Activated T-cell treated with anti-CD3 and anti-CD28 coated beads, Interleukin-2, amount 50 U/mL, for 72 hours (primary cell): ENCODE results near the gene FCHSD2. TPM values are rescaled to one million over a fixed set of nuclear protein-coding genes. Genes with fewer than 3 reads are reported as not detected.

Source experiments
- ATAC-seq, 2 donors: fragments of 150-1000 bp; cut with Tn5 transposase; replicated peaks in 1 of 2; 2 replicates each; pipeline ENCODE4 v1.10.0; 2021; ENCODE audit warnings: moderate library complexity in 2 of 2, mild to moderate bottlenecking in 1 of 2
- DNase-seq, 2 donors: peaks; one replicate each; pipeline ENCODE4 v3.0.0; 2021 to 2022; ENCODE audit warnings: mixed read lengths in 1 of 2
- H3K27ac Mint-ChIP-seq: one replicate; pipeline ENCODE4 v1.8.0; 2022; ENCODE audit warnings: mild to moderate bottlenecking, moderate library complexity, mixed read lengths
- H3K27me3 Mint-ChIP-seq: one replicate; pipeline ENCODE4 v1.8.0; 2022; ENCODE audit warnings: low read depth, mixed read lengths
- H3K36me3 Mint-ChIP-seq, 2 donors: one replicate each; pipeline ENCODE4 v1.8.0; 2022; ENCODE audit warnings: mixed read lengths in 2 of 2, mild to moderate bottlenecking in 1 of 2; ENCODE audit not compliant: insufficient read depth in 2 of 2
- H3K4me1 Mint-ChIP-seq: one replicate; pipeline ENCODE4 v1.8.0; 2022; ENCODE audit warnings: low read depth, mixed read lengths
- H3K4me3 Mint-ChIP-seq, 2 donors: one replicate each; pipeline ENCODE4 v1.8.0; 2022; ENCODE audit warnings: mild to moderate bottlenecking in 2 of 2, mixed read lengths in 2 of 2, moderate library complexity in 2 of 2
- H3K9me3 Mint-ChIP-seq, 2 donors: one replicate each; pipeline ENCODE4 v1.8.0; 2022; ENCODE audit warnings: mixed read lengths in 2 of 2
- total RNA-seq, 2 donors: library from RNA; stranded (reverse); gene quantifications; one replicate each; pipeline ENCODE4 v1.2.3, GENCODE V29; 2022

The FCHSD2 gene
- total RNA-seq, 2 donors from 2014 or later: 38.3 to 47.1 TPM

- H3K27ac Mint-ChIP-seq: no peak overlapping the region
- ATAC-seq (no peak), DNase-seq (no peak)
- H3K27me3 Mint-ChIP-seq: no peaks in the 10 kb centered on the region
- H3K9me3 Mint-ChIP-seq: peaks cover 8 to 10% of the 10 kb centered on the region in 2 donors
- H3K4me3 Mint-ChIP-seq: no peak overlapping the region
- H3K4me1 Mint-ChIP-seq: no peaks in the 10 kb centered on the region
- peaks cover 16 to 28% of the 10 kb centered on the region in 2 donors for H3K36me3 Mint-ChIP-seq
These were observed 130.8 kb downstream of the FCHSD2 start for GRCh38 chr11:73011126-73011817.

- ATAC-seq (no peak), DNase-seq (no peak)
- Mint-ChIP-seq H3K36me3 (peaks cover 16 to 30% of the 10 kb centered on the region in 2 donors), H3K27ac (no peak overlapping the region), H3K4me3 (no peak overlapping the region), H3K9me3 (peaks cover 8 to 10% of the 10 kb centered on the region in 2 donors), H3K27me3 (no peaks in the 10 kb centered on the region), H3K4me1 (no peaks in the 10 kb centered on the region)
These were observed 132.1 kb downstream of the FCHSD2 start for GRCh38 chr11:73009972-73010371.

GRCh38 chr11:73004088-73004487 lies 138.0 kb downstream of the FCHSD2 start:
- ATAC-seq: no peak
- no peak overlapping the region for H3K4me3 Mint-ChIP-seq
- no peak for DNase-seq
- H3K27ac Mint-ChIP-seq: no peak overlapping the region
- peaks cover 6 to 10% of the 10 kb centered on the region in 2 donors for H3K36me3 Mint-ChIP-seq
- no peaks in the 10 kb centered on the region for H3K9me3 Mint-ChIP-seq
- no peaks in the 10 kb centered on the region for H3K4me1 Mint-ChIP-seq
- H3K27me3 Mint-ChIP-seq: no peaks in the 10 kb centered on the region

- H3K4me1 Mint-ChIP-seq: no peaks in the 10 kb centered on the region
- H3K9me3 Mint-ChIP-seq: no peaks in the 10 kb centered on the region
- H3K27me3 Mint-ChIP-seq: no peaks in the 10 kb centered on the region
- no peak overlapping the region for H3K27ac Mint-ChIP-seq
- peaks cover 2 to 6% of the 10 kb centered on the region in 2 donors for H3K36me3 Mint-ChIP-seq
- no peak overlapping the region for H3K4me3 Mint-ChIP-seq
- ATAC-seq: no peak
- no peak for DNase-seq
These were observed 139.0 kb downstream of the FCHSD2 start for GRCh38 chr11:73003088-73003487.

DNA sequence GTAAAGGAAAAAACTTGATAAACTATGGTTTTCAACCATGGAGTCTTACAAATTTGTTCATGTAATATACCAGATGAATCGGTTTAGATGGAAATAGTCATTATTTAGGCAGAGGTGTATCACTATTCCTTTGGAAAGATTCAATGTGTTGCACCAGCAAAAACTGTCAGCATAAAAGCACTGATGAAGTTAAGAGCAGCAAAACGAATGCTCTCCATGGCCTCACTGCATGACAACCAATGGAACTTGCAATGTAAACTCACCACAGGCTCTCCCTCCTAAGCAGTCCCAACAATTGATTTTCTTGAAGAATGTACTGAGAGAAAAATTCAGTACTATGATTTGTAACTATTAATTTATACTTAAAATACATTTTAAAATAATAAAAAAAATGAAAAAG lies 139.9 kb downstream of the FCHSD2 start:
- H3K27ac Mint-ChIP-seq: no peak overlapping the region
- no peak overlapping the region for H3K4me3 Mint-ChIP-seq
- DNase-seq (no peak), ATAC-seq (no peak)
- no peaks in the 10 kb centered on the region for H3K4me1 Mint-ChIP-seq
- peaks cover 2 to 6% of the 10 kb centered on the region in 2 donors for H3K36me3 Mint-ChIP-seq
- H3K9me3 Mint-ChIP-seq: no peaks in the 10 kb centered on the region
- no peaks in the 10 kb centered on the region for H3K27me3 Mint-ChIP-seq

DNA sequence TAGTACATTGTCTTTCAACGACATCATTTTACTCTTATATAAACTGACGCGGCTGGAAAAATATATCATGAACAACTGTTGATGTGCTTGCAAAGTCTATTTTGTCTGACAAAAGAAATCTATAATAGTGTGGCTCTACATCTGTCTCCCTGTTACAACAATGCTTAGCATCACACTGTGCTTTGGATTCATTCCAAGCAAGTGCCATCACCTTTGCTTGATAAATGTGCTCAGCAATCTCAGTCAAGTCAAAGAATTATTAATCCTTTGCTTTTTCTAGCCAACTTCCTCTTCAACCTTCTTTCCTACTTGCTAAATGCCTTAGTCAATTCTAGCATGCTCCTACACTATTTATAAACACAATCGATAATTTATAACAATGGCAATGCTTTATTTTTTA lies 140.5 kb downstream of the FCHSD2 start:
- no peaks in the 10 kb centered on the region for H3K4me1 Mint-ChIP-seq
- H3K36me3 Mint-ChIP-seq: peaks cover 2 to 6% of the 10 kb centered on the region in 2 donors
- DNase-seq (no peak), ATAC-seq (no peak)
- no peaks in the 10 kb centered on the region for H3K27me3 Mint-ChIP-seq
- no peak overlapping the region for H3K27ac Mint-ChIP-seq
- no peak overlapping the region for H3K4me3 Mint-ChIP-seq
- no peaks in the 10 kb centered on the region for H3K9me3 Mint-ChIP-seq

- Mint-ChIP-seq H3K4me3 (no peak overlapping the region), H3K27ac (no peak overlapping the region), H3K36me3 (peaks cover 0 to 2% of the 10 kb centered on the region in 2 donors), H3K4me1 (no peaks in the 10 kb centered on the region), H3K9me3 (no peaks in the 10 kb centered on the region), H3K27me3 (no peaks in the 10 kb centered on the region)
- ATAC-seq: no peak
- DNase-seq: no peak
These were observed 143.4 kb downstream of the FCHSD2 start for GRCh38 chr11:72998676-72999075.

- H3K27me3 Mint-ChIP-seq: no peaks in the 10 kb centered on the region
- peak overlapping the region; percentile 3 for H3K27ac Mint-ChIP-seq
- H3K4me3 Mint-ChIP-seq: no peak overlapping the region
- no peak for ATAC-seq
- peaks cover 3 to 5% of the 10 kb centered on the region in 2 donors for H3K36me3 Mint-ChIP-seq
- no peaks in the 10 kb centered on the region for H3K4me1 Mint-ChIP-seq
- no peak for DNase-seq
- H3K9me3 Mint-ChIP-seq: no peaks in the 10 kb centered on the region
These were observed 145.2 kb downstream of the FCHSD2 start for GRCh38 chr11:72996959-72997358.

GRCh38 chr11:72989727-72990126 lies 152.4 kb downstream of the FCHSD2 start:
- no peak overlapping the region for H3K27ac Mint-ChIP-seq
- H3K36me3 Mint-ChIP-seq: peaks cover 5% of the 10 kb centered on the region in 2 donors

GRCh38 chr11:72988821-72989220 lies 153.3 kb downstream of the FCHSD2 start:
- no peak overlapping the region for H3K27ac Mint-ChIP-seq
- no peaks in the 10 kb centered on the region for H3K27me3 Mint-ChIP-seq
- peaks cover 3 to 5% of the 10 kb centered on the region in 2 donors for H3K36me3 Mint-ChIP-seq
- ATAC-seq (no peak), DNase-seq (no peak)
- no peak overlapping the region for H3K4me3 Mint-ChIP-seq
- H3K9me3 Mint-ChIP-seq: no peaks in the 10 kb centered on the region
- H3K4me1 Mint-ChIP-seq: peaks cover 12% of the 10 kb centered on the region

More at GRCh38 chr11:72989727-72990126, 152.4 kb downstream of the FCHSD2 start:
- Mint-ChIP-seq H3K9me3 (no peaks in the 10 kb centered on the region), H3K4me1 (peaks cover 11% of the 10 kb centered on the region), H3K4me3 (no peak overlapping the region), H3K27me3 (no peaks in the 10 kb centered on the region)
- no peak for ATAC-seq
- DNase-seq: no peak

- Mint-ChIP-seq H3K36me3 (no peaks in the 10 kb centered on the region), H3K27me3 (no peaks in the 10 kb centered on the region), H3K4me3 (no peak overlapping the region), H3K27ac (no peak overlapping the region), H3K4me1 (peaks cover 21% of the 10 kb centered on the region), H3K9me3 (no peaks in the 10 kb centered on the region)
- ATAC-seq (no peak), DNase-seq (no peak)
These were observed 156.5 kb downstream of the FCHSD2 start for GRCh38 chr11:72985645-72986044.

DNA sequence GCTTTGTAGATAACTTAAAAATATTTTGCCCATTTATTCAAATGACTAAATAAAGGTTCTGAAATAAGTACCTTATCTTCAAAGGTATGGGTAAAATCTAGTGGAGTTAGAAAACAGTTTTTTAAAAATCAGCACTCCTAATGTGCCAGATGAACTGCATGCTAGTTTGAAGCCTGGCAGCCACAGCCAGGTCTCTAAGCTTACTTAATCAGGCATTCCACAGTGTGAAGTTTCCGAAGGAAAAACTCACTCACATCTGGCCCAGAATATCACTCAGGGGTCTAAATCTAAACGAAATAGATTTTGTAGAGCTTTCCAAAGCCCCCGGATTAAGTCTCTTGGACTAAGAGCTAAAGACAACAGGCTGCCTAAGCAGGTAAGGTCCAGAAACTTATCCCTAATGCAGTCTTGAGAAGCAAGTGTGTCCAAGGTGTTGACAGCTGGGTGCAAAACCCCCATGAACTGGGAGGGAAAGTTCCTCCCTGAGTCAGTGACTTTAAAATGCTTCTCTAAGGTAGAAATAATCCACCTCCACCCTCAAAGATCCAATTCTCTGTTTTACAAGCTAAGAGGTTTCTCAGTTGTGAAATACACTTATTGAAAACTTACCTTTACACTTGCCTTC lies 157.6 kb downstream of the FCHSD2 start:
- H3K36me3 Mint-ChIP-seq: peaks cover 1 to 2% of the 10 kb centered on the region in 2 donors
- DNase-seq (no peak), ATAC-seq (no peak)
- no peak overlapping the region for H3K27ac Mint-ChIP-seq
- H3K9me3 Mint-ChIP-seq: no peaks in the 10 kb centered on the region
- H3K4me3 Mint-ChIP-seq: no peak overlapping the region
- no peaks in the 10 kb centered on the region for H3K27me3 Mint-ChIP-seq
- peaks cover 16% of the 10 kb centered on the region for H3K4me1 Mint-ChIP-seq

GRCh38 chr11:72983560-72983959 lies 158.6 kb downstream of the FCHSD2 start:
- no peaks in the 10 kb centered on the region for H3K27me3 Mint-ChIP-seq
- no peaks in the 10 kb centered on the region for H3K9me3 Mint-ChIP-seq
- H3K4me1 Mint-ChIP-seq: peaks cover 16% of the 10 kb centered on the region
- H3K4me3 Mint-ChIP-seq: no peak overlapping the region
- H3K36me3 Mint-ChIP-seq: peaks cover 2 to 6% of the 10 kb centered on the region in 2 donors
- H3K27ac Mint-ChIP-seq: no peak overlapping the region
- ATAC-seq (no peak), DNase-seq (no peak)
